Measurements from ENCODE around the gene CHMP4B. TPM values are rescaled to one million over a fixed set of nuclear protein-coding genes. Genes with fewer than 3 reads are reported as not detected.

CHMP4B gene
- total RNA-seq, 6 donors from 2014 or later = 71.2 to 139 (median 104) TPM

GRCh38 chr20:33789109-33789857 lies 21.9 kb upstream of the CHMP4B start:
- 62 to 77% methylated on average over 8 to 11 of the region's 11 CpGs for WGBS, 2 donors
- Histone ChIP-seq H3K4me1 (peaks cover 12 to 36% (median 24%) of the 10 kb centered on the region in 4 donors), H3K27me3 (no peaks in the 10 kb centered on the region), H3K36me3 (peaks cover 0 to 8% (median 6%) of the 10 kb centered on the region in 4 donors), H3K9me3 (no peaks in the 10 kb centered on the region), H3K27ac (peak overlapping the region; percentile 71 to 78 (median 78)), H3K4me3 (no peak overlapping the region)
- peak in 1 of 2 donors; percentile 89 for DNase-seq
- ATAC-seq (ENCODE audit: low FRiP score in 2 of 2) = peak; percentile 44 to 88
- no peak for TF ChIP-seq CTCF (IDR thresholded peaks at IDR 0.05)
- no peak for TF ChIP-seq EP300 (IDR thresholded peaks at IDR 0.05)
- TF ChIP-seq POLR2A (IDR thresholded peaks at IDR 0.05) = no peak
- TF ChIP-seq POLR2AphosphoS5 (IDR thresholded peaks at IDR 0.05) = peak in 1 of 2 donors; percentile 66

DNA sequence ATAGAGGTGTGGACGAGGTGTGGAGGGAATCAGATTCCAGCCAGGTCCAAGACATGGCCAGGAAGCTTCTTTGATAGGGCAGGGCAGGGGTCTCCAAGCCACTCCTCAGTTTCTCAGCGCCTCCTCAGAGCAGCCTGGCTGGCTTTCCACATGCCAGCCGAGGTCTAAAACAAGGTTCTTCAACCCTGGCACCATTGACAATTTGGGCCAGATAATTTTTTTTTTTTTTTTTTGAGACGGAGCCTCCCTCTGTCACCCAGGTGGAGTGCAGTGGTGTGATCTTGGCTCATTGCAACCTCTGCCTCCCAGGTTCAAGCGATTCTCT lies 21.3 kb upstream of the CHMP4B start:
- TF ChIP-seq EP300 (IDR thresholded peaks at IDR 0.05) (no peak), CTCF (IDR thresholded peaks at IDR 0.05) (no peak), POLR2AphosphoS5 (IDR thresholded peaks at IDR 0.05) (no peak), POLR2A (IDR thresholded peaks at IDR 0.05) (no peak)
- Histone ChIP-seq H3K27ac (peak overlapping the region; percentile 61 to 78 (median 72)), H3K4me3 (no peak overlapping the region), H3K4me1 (peaks cover 12 to 36% (median 24%) of the 10 kb centered on the region in 4 donors), H3K27me3 (no peaks in the 10 kb centered on the region), H3K36me3 (peaks cover 0 to 8% (median 6%) of the 10 kb centered on the region in 4 donors), H3K9me3 (no peaks in the 10 kb centered on the region)
- ATAC-seq (ENCODE audit: low FRiP score in 2 of 2) = no peak
- 61 to 62% methylated on average over 5 of the region's 5 CpGs for WGBS, 2 donors
- no peak for DNase-seq

DNA sequence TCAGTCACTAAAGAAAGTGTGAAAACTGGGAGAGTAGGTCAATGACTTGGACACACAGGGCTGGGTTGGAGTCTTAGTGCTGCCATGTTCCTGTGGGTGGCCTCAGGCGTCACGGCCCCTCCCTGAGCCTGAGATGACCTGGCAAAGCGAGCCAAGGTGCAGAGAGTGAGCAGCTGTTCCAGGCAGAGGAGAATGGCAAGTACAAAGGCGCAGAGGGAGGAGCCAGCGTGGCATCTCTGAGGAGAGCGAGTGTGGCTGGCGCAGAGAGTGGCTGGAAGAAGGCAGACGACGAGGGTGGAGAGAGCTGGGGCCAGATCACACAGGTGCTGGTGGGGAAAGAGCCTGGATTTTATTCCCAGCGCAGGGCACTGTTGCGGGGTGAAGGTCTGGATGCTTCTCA lies 20.6 kb upstream of the CHMP4B start:
- peaks cover 12 to 37% (median 25%) of the 10 kb centered on the region in 4 donors for H3K4me1 ChIP-seq
- H3K27ac ChIP-seq = peak overlapping the region; percentile 61 to 78 (median 72)
- H3K27me3 ChIP-seq = no peaks in the 10 kb centered on the region
- 73 to 77% methylated on average over 11 of the region's 11 CpGs for WGBS, 2 donors
- peak in 1 of 2 donors; percentile 41 for ATAC-seq (ENCODE audit: low FRiP score in 2 of 2)
- TF ChIP-seq POLR2AphosphoS5 (IDR thresholded peaks at IDR 0.05) = no peak
- no peak for TF ChIP-seq POLR2A (IDR thresholded peaks at IDR 0.05)
- no peak for TF ChIP-seq CTCF (IDR thresholded peaks at IDR 0.05)
- H3K4me3 ChIP-seq = no peak overlapping the region
- no peaks in the 10 kb centered on the region for H3K9me3 ChIP-seq
- DNase-seq = peak; percentile 22 to 51
- peaks cover 0 to 8% (median 6%) of the 10 kb centered on the region in 4 donors for H3K36me3 ChIP-seq

DNA sequence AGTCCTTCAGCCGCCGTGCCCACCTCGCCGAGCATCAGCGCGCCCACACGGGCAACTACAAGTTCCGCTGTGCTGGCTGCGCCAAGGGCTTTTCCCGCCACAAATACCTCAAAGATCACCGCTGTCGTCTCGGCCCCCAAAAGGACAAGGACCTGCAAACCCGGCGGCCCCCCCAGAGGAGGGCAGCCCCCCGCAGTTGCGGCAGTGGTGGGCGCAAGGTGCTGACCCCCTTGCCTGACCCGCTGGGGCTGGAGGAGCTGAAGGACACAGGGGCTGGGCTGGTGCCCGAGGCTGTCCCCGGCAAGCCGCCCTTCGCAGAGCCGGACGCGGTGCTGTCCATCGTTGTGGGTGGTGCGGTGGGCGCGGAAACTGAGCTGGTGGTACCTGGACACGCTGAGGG lies 20.1 kb upstream of the CHMP4B start:
- no peak for TF ChIP-seq EP300 (IDR thresholded peaks at IDR 0.05)
- no peak for TF ChIP-seq CTCF (IDR thresholded peaks at IDR 0.05)
- no peak for TF ChIP-seq POLR2AphosphoS5 (IDR thresholded peaks at IDR 0.05)
- TF ChIP-seq POLR2A (IDR thresholded peaks at IDR 0.05) = no peak
- Histone ChIP-seq H3K4me3 (no peak overlapping the region), H3K27me3 (no peaks in the 10 kb centered on the region), H3K36me3 (peaks cover 0 to 8% (median 6%) of the 10 kb centered on the region in 4 donors), H3K9me3 (no peaks in the 10 kb centered on the region), H3K4me1 (peaks cover 12 to 40% (median 26%) of the 10 kb centered on the region in 4 donors), H3K27ac (peak overlapping the region in 2 of 4 donors; percentile 77 to 78)
- 92 to 96% methylated on average over 14 to 15 of the region's 31 CpGs for WGBS, 2 donors
- ATAC-seq (ENCODE audit: low FRiP score in 2 of 2) = no peak
- peak in 1 of 2 donors; percentile 76 for DNase-seq

Data from upper lobe of left lung (tissue), 6 donors.